ENCODE results near the gene CFAP58.

CFAP58 gene

DNA sequence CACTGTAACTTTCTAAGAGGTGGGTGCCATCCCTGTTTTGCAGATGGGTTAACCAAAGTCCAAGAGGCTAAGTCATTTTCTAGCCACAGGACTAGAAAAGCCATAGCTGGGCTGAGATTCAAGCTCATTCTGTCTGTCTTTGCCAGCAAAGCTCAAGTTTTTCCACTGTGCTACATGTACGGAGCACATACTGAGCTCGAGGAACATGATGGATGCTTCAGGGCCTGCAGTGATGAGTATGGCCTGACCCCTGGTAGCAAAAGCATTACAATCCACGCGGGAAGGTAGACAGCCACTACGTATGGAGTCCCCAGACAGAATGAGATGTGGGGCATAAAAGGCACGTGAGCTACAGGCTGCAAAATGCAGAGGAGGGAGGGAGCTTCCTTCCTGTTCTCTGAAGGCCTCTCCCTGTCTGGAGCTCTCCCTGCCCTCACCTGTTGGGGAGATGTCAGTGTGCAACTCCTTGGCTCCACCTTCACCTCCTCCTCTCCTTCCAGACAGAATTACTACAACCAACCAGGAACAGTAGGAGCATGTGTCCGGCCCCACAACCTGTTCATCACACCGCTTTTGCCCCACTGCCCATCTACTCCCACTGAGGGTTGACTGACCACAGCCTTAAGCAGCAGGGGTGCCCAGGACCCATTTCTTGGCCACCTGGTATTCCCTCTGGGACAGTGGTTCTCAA lies 31.8 kb upstream of the CFAP58 start:
- no peak for DNase-seq

DNA sequence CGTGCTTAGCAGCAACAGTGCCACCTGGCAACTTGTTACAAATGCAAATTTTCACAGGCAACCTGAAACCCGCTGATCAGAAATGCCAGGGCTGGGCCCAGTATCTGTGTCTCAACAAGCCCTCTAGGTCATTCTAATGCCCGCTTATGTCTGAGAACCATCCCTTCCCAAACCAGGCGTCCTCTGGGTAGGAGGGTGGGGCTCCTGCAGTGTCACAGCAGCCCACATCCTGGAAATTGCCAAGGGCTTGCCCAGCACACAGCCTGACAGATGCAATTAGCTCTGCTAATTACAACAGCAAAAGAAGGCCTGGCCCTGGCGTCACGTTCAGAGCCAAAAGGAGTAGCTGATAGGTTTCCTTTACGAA lies 31.2 kb upstream of the CFAP58 start:
- DNase-seq = no peak

DNA sequence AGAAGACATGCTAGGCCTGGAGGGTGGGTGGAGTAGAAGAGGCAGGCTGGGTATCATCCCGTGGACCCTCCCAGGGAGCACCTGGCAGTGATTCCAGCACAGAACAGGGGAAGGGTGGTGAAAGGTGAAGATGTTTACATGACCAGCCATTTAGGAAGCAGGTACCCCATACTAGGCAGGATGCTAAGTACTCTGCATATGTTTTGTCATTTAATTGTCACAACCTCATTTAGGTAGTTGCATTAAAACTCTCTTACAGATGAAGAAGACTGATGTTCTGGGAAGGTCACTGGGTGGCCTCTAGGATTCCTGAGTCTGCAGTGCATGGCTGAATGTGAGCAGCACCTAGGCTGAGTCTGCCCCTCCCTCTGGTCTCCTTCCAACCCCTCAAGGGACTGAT lies 30.5 kb upstream of the CFAP58 start:
- no peak for DNase-seq

DNA sequence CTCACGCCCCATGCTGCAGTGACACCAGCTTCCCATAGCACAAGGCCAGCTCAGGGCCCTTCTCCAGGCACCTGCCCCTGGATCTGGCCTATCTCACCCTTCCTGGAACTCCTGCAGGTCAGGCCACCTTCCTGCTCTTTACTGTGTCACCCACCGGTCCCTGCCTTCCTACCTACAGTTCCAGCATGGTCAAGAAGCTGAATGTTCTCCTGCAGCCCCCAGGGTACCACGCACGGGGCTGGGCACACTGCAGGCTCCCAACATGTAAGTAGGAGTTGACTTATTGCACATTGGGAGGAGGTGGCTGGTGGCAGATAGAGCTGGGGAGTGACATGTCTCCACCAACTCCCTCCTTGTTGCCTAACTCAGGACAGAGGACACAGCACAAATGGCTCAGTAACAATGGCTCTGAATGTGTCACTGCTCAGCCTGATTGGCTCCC lies 29.9 kb upstream of the CFAP58 start:
- no peak for DNase-seq

DNA sequence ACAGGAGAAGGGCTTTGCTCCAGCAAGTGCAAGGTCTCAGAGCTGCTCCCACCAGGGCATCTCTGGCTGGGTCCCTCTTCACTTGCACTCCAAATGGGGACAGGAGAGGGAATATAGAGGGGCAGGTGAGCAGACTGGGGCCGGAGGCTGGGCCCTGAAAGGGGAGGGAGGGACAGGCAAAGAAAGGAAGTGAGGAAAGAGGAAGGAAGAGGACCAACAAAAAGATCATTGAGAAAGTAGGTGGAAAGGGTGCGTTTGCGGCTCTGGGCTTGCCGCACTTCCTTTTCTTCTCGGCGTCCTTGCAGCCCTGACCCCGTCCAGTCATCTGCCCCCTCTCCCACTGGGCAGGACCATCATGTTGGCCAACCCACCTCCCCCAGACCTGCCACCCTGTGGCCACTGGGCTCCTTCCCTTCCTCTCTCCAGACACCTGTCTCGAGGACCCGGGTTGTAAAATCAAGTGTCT lies 29.4 kb upstream of the CFAP58 start:
- no peak for DNase-seq

DNA sequence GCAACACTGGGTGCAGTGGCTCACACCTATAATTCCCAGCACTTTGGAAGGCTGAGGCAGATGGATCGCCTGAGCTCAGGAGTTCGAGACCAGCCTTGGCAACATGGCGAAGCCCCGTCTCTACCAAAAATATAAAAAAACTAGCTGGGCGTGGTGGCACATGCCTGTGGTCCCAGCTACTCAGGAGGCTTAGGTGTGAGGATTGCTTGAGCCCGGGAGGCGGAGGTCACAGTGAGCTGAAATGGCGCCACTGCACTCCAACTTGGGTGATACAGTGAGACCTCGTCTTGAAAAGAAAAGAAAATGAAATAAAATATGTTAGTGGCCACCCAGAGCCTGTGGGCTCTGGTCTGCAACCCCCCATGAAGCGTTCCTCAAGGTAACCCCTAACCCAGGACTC lies 28.7 kb upstream of the CFAP58 start:
- DNase-seq = no peak

- no peak for DNase-seq
Measured at GRCh38 chr10:104325436-104326435, 27.9 kb upstream of the CFAP58 start.

GRCh38 chr10:104326991-104327610 lies 26.5 kb upstream of the CFAP58 start:
- no peak for DNase-seq

DNA sequence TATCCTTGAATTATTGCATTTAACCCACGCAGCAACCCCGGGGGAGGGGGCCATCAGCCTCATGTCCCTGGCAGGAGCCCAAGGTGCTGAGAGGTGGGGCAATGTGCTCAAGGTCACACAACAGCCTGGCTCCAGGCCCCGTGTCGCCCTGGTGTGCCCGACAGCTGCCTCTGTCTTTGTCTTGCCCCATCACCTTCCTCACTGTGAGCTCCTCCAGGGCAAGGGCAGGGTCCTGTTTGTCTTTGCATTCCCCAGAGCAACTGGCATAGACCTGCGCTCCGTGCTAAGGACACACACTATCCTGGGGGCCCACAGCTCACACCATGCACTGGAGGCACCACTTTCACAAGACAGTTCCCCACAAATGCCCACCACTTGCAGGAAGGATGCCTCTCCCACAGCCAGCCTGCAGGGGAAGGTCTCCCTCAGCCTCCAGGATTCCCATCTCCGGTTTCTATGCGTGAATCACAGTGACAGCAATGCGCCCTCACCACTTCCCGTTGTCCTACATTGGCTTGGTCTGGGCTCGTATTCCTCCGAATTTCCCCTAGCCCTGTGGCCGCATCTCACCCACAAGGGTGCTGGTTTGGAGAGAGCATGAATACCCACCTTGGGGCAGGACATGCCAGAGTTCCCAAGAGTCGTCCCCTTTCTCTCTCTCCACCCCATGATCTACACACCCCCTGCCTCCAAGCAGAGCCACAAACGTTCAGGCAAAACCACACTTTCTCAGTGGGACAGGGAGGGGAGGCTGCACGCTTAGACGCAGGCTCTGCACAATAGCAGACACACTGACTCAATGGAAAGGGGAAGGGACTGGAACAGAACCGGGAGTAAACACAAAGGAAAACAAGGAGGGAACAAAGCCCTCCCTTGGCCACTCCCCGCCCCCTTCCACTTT lies 25.6 kb upstream of the CFAP58 start:
- DNase-seq = no peak

- no peak for DNase-seq
Measured at GRCh38 chr10:104328646-104328895, 25.1 kb upstream of the CFAP58 start.

DNA sequence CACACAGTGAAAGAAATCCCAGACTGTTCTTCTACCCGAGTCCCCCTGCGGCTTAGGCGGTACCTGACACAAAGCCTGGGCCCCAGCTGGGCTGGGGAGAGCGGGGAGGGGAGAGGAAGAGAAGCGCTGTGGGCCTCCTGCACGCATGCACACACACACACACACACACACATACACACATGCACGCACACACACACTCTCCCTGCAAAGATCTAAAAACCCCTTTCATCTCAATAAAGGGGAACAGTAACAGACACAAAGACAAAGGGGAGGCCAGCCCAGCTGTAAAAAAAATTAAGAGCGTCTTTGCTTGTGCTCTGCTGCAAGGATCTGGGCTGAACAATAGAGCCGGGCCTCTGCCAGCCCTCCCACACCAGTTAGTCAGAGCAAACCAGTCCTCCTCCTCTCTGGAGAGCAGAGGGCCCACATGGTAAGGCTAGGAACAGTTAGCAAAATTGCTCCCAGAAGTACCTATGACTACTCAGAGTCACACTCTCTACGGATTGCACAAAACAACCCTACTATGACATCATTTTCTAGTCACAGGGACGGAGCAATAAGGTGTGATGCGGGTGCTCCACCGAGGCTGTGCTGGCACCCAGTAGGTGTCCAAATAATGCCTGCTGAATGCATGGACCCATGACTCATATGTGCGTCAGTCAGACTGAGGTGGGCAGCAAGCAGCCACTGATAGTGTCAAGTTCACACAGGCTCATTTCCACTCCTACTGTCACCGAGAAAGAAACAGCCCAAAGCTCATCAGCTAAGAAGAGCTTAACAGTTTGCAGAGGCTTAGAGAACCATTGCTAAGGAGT lies 24.5 kb upstream of the CFAP58 start:
- DNase-seq = peak; percentile 80 to 84

GRCh38 chr10:104329735-104330134 lies 23.9 kb upstream of the CFAP58 start:
- DNase-seq = no peak

DNA sequence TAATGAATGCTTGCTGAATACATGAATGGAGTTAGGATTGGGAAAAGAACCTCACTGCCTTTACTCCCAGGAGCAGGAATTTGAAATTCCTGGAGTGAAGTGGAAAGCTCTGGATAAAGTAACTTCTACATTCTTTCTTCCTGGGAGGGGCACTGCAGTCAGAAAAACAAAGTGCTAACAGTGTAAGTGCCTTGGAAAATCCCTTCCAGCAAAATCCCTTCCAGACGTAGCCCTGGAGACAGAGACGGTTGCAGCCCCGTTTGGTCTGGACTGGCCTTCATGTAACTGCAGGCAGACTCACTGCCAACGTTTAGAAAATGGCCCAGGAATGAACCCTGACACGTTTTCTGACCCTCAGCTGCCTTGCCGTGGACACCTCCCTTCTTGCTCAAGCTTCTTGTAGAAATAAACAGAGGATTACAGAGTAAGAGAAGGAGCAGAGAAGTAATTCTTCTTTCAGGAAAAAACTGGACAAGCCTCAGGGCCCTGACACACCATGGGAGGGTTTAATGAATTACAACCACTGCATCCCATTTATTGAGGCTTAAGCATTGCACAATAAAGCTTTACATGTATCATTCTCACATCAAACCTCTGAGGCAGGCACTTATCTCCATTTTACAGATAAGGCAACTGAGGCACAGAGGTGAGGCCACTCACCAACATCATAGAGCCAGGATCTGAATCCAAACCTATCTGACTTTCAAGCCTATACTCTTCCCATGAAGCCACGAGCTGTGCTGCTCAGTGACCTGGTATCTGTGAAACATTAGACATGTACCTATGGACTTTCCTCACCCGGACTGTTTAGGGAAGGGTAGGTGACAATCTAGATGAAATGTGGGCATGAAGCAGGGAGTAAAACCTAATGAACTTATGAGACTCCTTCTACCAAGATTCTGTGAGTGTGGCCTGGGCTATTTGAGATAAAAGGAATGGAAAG lies 23.2 kb upstream of the CFAP58 start:
- DNase-seq = no peak

DNA sequence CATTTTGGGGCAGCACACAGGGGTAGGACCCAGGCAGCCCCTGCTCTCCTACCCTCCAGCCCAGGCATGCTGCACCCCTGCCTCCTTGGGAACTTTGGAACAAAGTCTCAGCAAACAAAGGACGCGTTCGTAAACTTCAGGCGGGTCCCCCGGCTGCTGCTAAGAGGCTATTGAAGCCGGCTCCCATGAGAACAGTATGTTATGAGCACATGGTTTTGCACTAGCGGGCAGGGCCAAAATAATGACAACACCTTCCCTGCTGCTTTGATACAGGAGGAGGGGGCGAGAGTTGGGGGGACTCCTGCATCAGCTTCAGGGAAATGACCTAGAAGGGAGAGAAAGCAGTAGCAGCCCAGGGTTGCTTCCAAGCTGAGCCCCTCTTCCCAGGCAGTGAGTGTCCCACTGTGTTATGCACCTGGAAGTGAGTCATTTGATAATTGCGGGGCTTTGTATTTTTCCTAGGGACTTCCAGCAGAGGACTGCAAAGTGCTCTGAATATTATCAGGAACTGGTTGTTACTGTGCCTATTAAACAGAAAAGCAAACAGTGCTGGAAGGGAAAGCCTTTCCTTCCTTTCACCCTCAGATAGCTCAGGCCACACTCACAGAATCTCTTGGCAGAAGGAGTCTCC lies 22.3 kb upstream of the CFAP58 start:
- no peak for DNase-seq

GRCh38 chr10:104332243-104333031 lies 21.2 kb upstream of the CFAP58 start:
- DNase-seq = peak in 1 of 2 experiments; percentile 12

- DNase-seq = peak; percentile 51 to 59
Measured at GRCh38 chr10:104333032-104333727, 20.5 kb upstream of the CFAP58 start.

- peak; percentile 17 for DNase-seq
Measured at GRCh38 chr10:104333728-104334373, 19.8 kb upstream of the CFAP58 start.

DNA sequence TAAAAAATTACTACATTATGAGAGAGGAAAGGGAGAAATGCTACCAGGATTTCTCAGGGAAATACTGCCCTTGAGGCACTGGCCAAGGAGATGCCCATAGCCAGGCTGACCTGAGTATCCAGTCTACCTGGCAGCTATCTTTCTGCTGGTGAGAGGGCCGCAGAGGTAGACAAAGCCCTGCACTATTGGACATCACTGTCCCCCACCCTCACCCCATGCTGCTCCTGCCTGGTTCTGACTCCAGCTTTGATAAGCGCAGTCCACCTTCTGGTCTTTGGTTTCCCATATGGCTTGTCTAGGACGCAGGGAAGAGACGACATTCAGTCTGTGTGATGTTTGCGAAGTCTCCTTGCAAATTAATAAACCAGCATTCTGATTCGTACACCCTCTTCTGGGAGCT lies 19.1 kb upstream of the CFAP58 start:
- DNase-seq = no peak
